GM12878 (cell line): Measurements from ENCODE around the gene SLC39A1. TPM values are rescaled to one million over a fixed set of nuclear protein-coding genes. Genes with fewer than 3 reads are reported as not detected.

Experiments
- ATAC-seq: fragments of 200-7000 bp; cut with Tn5 transposase; 3 replicates; pipeline ENCODE4 v1.9.1; 2020; ENCODE audit warnings: mild to moderate bottlenecking, moderate library complexity
- BruUV-seq: library from RNA; stranded (reverse); fragments of 400-500 nt; replicated peaks from 2 replicates; lab custom pipeline; 2021; lab: Mats Ljungman, UMichigan
- CTCF ChIA-PET: fragments of 300-600 bp; sonication (Branson Sonifier 250); formaldehyde crosslinking; extraction: SDS; loops from one replicate; lab custom pipeline; 2021; ENCODE audit warnings: inconsistent platforms; lab: Yijun Ruan, JAX
- POLR2A ChIA-PET: fragments of 350-600 bp; formaldehyde crosslinking; extraction: SDS; loops from one replicate; lab custom pipeline; 2021; ENCODE audit warnings: inconsistent platforms; lab: Charles Lee
- RAD21 ChIA-PET: fragments of 300-600 bp; sonication (Branson Sonifier 250); formaldehyde crosslinking; loops from one replicate; lab custom pipeline; 2023; ENCODE audit warnings: antibody characterized with exemption; ENCODE audit not compliant: unreplicated experiment; lab: Charles Lee
- SMC1A ChIA-PET: fragments of 300-600 bp; sonication (Branson Sonifier 250); formaldehyde crosslinking; loops from one replicate; lab custom pipeline; 2023; ENCODE audit not compliant: unreplicated experiment, uncharacterized antibody; lab: Charles Lee
- DNase-seq: peaks from one replicate; pipeline ENCODE4 v3.0.0-alpha.2; 2011; ENCODE audit warnings: low read depth, low spot score
- FAIRE-seq: peaks from 3 replicates; lab custom pipeline; 2011; peaks lifted over from hg19 to GRCh38; lab: Jason Lieb, UNC
- H2AFZ ChIP-seq: 2 replicates; pipeline ENCODE4 v1.6.0; 2011; ENCODE audit warnings: low read depth, low read length, control low read depth; ENCODE audit not compliant: control insufficient read depth
- H3K27ac ChIP-seq: 2 replicates; pipeline ENCODE4 v1.5.1; 2011; ENCODE audit warnings: control low read depth; ENCODE audit not compliant: control insufficient read depth, insufficient read depth
- H3K27me3 ChIP-seq, 2 experiments: replicated peaks in 1 of 2; 2 replicates each; pipeline versions ENCODE4 v1.6.0 to v1.6.1; 2011; ENCODE audit warnings: low read length in 1 of 2; ENCODE audit not compliant: control insufficient read depth in 2 of 2, insufficient read depth in 2 of 2
- H3K36me3 ChIP-seq, 2 experiments: 2 replicates each; pipeline ENCODE4 v1.5.1; 2011; ENCODE audit warnings: low read length in 1 of 2; ENCODE audit not compliant: control insufficient read depth in 2 of 2, insufficient read depth in 2 of 2
- H3K4me1 ChIP-seq: 2 replicates; pipeline ENCODE4 v1.6.1; 2011; ENCODE audit warnings: mild to moderate bottlenecking, low read length, moderate library complexity, mixed read lengths; ENCODE audit not compliant: control insufficient read depth, insufficient read depth
- H3K4me2 ChIP-seq: 2 replicates; pipeline ENCODE4 v1.6.0; 2011; ENCODE audit warnings: control low read depth; ENCODE audit not compliant: control insufficient read depth, insufficient read depth
- H3K4me3 ChIP-seq: fragments of 200-600 bp; sonication (generic); 2 replicates; pipeline ENCODE4 v1.5.1; 2016
- H3K79me2 ChIP-seq: 2 replicates; pipeline ENCODE4 v1.6.0; 2011; ENCODE audit warnings: low read length; ENCODE audit not compliant: control insufficient read depth, insufficient read depth
- H3K9ac ChIP-seq: 2 replicates; pipeline ENCODE4 v1.8.0; 2011; ENCODE audit warnings: low read length, control low read depth, mixed read lengths; ENCODE audit not compliant: control insufficient read depth, insufficient read depth
- H3K9me3 ChIP-seq: replicated peaks from 3 replicates; pipeline ENCODE4 v1.5.1; 2011; ENCODE audit warnings: mild to moderate bottlenecking, low read length; ENCODE audit not compliant: control insufficient read depth, insufficient read depth
- H4K20me1 ChIP-seq: 2 replicates; pipeline ENCODE4 v1.6.0; 2011; ENCODE audit not compliant: control insufficient read depth, insufficient read depth
- IKZF1 ChIP-seq: fragments of 450-650 bp; conservative IDR thresholded peaks from 2 replicates; pipeline ENCODE4 v1.6.1; 2017; ENCODE audit warnings: antibody characterized with exemption, mild to moderate bottlenecking
- NFYA ChIP-seq: IDR thresholded peaks from 2 replicates; pipeline ENCODE4 v1.6.1; 2011; ENCODE audit warnings: low read depth, mild to moderate bottlenecking, low read length, improper control_type of control experiment, borderline replicate concordance
- POLR2A ChIP-seq: IDR thresholded peaks from 2 replicates; pipeline ENCODE4 v1.6.1; 2011; ENCODE audit warnings: low read depth, mild to moderate bottlenecking, low read length
- POLR2AphosphoS5 ChIP-seq: IDR thresholded peaks from 2 replicates; pipeline ENCODE4 v1.6.1; 2011; ENCODE audit warnings: mild to moderate bottlenecking, low read length, inconsistent platforms
- SREBF1 ChIP-seq: IDR thresholded peaks from 2 replicates; pipeline ENCODE4 v1.6.1; 2012; ENCODE audit warnings: mild to moderate bottlenecking, low read length
- STAT1 ChIP-seq: fragments of 450-650 bp; conservative IDR thresholded peaks from 2 replicates; pipeline ENCODE4 v1.6.1; 2014; ENCODE audit warnings: antibody characterized with exemption, mild to moderate bottlenecking
- ZBED1 ChIP-seq: IDR thresholded peaks from 2 replicates; pipeline ENCODE4 v1.6.1; 2016; ENCODE audit warnings: borderline replicate concordance
- WGBS: methylation state at CpG from one replicate; pipeline ENCODE4 v1.1.6; 2016; ENCODE audit warnings: low lambda C conversion rate; ENCODE audit not compliant: insufficient replicate concordance, insufficient coverage; ENCODE audit errors: missing lambda C conversion rate; 5-methylcytosine and 5-hydroxymethylcytosine counted together
- in situ Hi-C: fragments of 300-500 bp; cut with MboI; formaldehyde crosslinking; loops from 9 replicates; pipeline ENCODE4 v1.14.3; 2018; ENCODE audit warnings: mixed read lengths
- intact Hi-C: fragments of 100-400 bp; cut with micrococcal nuclease; formaldehyde crosslinking; loops from one replicate; pipeline ENCODE4 v1.14.2; 2022; ENCODE audit not compliant: unreplicated experiment
- polyA plus RNA-seq, 11 experiments: library from polyadenylated mRNA; depleted of rRNA in 4 of 11; unstranded in 6 of 11; stranded (reverse) in 5 of 11; fragments of >200 nt; fragmentation: Nextera tagmentation in 4 of 11; fragmentation: Illumina TruSeq in 1 of 11; extraction: Ambion mirVana in 4 of 11; extraction: Trizol in 1 of 11; gene quantifications; 1 replicate in 1 of 11; 2 replicates in 10 of 11; pipeline versions ENCODE4 v1.2.1 to v1.2.3, GENCODE V29; 2011 to 2016; ENCODE audit warnings: inconsistent platforms in 2 of 11, missing spikeins in 2 of 11, low read depth in 1 of 11
- total RNA-seq, 4 experiments: library from RNA; depleted of rRNA in 3 of 4; stranded (reverse); fragments of >200 nt in 3 of 4; fragmentation: Illumina TruSeq in 1 of 4; extraction: Trizol in 1 of 4; gene quantifications; 2 replicates each; pipeline versions ENCODE4 v1.2.1 to v1.2.3, GENCODE V29; 2013 to 2021

The SLC39A1 gene
- total and polyA plus RNA-seq, 10 of the 15 experiments (the other 5 are each of a cell fraction or from before 2014, with no cell fraction given): 8.8 to 98.6 (median 72.4) TPM

DNA sequence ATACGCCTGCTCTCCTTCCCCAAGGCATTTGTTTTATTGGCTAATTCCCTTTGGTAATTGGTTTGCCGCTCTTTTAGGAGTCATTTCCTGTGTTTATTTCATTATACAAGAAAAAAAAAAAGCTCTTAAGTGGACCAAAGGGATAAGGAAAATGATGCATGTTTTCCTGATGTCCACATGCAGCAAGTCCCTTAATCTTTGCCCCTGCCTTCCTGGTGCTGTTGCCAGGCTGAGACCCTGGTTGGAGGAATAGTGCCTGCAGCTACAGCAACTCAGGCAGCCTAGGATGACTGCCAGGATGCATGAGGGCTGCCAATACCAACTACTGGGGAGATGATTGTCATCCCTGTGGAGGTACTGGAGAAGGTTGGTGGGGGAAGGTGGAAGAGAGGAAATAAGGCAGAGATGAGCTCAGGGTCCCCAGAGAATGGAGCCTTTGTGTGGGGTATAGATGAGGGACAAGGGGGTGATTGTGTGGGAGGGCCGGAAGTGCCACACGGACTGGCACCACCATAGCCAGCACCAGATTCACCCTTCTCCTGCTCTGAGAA, 34.5 kb downstream of the SLC39A1 start (continued):
- no peak for TF ChIP-seq SREBF1
- TF ChIP-seq POLR2AphosphoS5: no peak
- no peak for TF ChIP-seq IKZF1

DNA sequence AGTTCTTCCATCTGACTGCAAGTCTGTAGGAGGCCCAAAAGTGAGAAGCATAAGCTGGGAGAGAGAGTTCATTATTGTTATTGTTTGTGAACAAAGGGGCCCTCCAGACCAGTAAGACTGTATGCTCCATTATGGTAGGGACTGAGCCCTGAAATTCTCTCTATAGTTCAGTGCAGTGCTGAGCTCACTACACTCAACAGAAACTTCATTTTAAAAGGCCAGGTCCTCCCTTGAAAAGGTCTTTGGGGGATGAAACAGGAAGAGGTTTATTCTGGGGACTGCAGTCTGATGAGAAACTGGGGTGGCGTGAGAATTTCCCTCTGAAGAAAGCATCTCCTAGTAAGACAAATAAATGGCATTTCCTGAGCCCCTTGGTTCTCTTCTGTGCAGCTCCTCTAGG, 35.1 kb downstream of the SLC39A1 start:
- SMC1A ChIA-PET: interaction anchor here (1.0 to 3.8 kb wide), 6 partner anchors 12 to 112 kb away, joined by 3 to 16 read pairs (median 3); no protein-coding TSS in a partner anchor
- DNase-seq (no peak), ATAC-seq (peak; percentile 48), FAIRE-seq (no peak)
- peaks cover 9% of the 10 kb centered on the region for H3K79me2 ChIP-seq
- H3K9me3 ChIP-seq: no peaks in the 10 kb centered on the region
- H4K20me1 ChIP-seq: no peaks in the 10 kb centered on the region
- BruUV-seq: no TSS peak
- H3K27ac ChIP-seq: peak overlapping the region; percentile 74
- 4% methylated on average over 1 of the region's 1 CpG for WGBS
- POLR2A ChIA-PET: interaction anchor here (0.7 to 10.1 kb wide), 6 partner anchors 8 to 106 kb away, joined by 3 to 83 read pairs (median 3); partner anchors contain the start of gene DENND4B
- no peak overlapping the region for H3K9ac ChIP-seq
- H3K27me3 ChIP-seq: no peaks in the 10 kb centered on the region
- H3K4me1 ChIP-seq: peaks cover 18% of the 10 kb centered on the region
- H3K4me2 ChIP-seq: peak overlapping the region; percentile 22; the same call in 1 of the 2 replicates
- CTCF ChIA-PET: interaction anchor here (0.7 to 0.8 kb wide), 2 partner anchors 9 to 13 kb away, joined by 3 read pairs; no protein-coding TSS in a partner anchor
- intact Hi-C loops: no loop called here
- TF ChIP-seq POLR2A (0 out of 2 replicates have a peak, but pooled peaks have one; percentile 2), STAT1 (no peak), ZBED1 (0 out of 2 replicates have a peak, but pooled peaks have one; percentile 38), NFYA (no peak)
- TF ChIP-seq, all 136 proteins: peak for 2
- peaks cover 4 to 6% of the 10 kb centered on the region in 2 experiments; a peak in 2 of 4 replicates for H3K36me3 ChIP-seq
- in situ Hi-C loops: no loop called here
- RAD21 ChIA-PET: interaction anchor here (0.8 to 2.8 kb wide), 3 partner anchors 17 to 59 kb away, joined by 3 to 18 read pairs (median 3); partner anchors contain the start of genes CREB3L4 and DENND4B
- no peak overlapping the region for H3K4me3 ChIP-seq
- peak overlapping the region; percentile 4; the same call in 1 of the 2 replicates for H2AFZ ChIP-seq
